Tibial nerve (tissue), 3 donors: Measurements from ENCODE around the gene POPDC3.

Source experiments
- CTCF ChIP-seq, 5 experiments: fragments of 200-600 bp in 3 of 5; fragments of 450-650 bp in 2 of 5; sonication (generic) in 3 of 5; IDR thresholded peaks; one replicate each; pipeline ENCODE4 v1.5.1; 2016 to 2019; ENCODE audit warnings: antibody characterized with exemption in 5 of 5, mild to moderate bottlenecking in 3 of 5, moderate library complexity in 2 of 5
- POLR2A ChIP-seq, 2 donors: fragments of 450-650 bp; IDR thresholded peaks; one replicate each; pipeline ENCODE4 v1.6.1; 2017; ENCODE audit warnings: antibody characterized with exemption in 2 of 2, mild to moderate bottlenecking in 2 of 2, moderate library complexity in 2 of 2

- TF ChIP-seq CTCF (IDR thresholded peaks at IDR 0.05) (no peak), POLR2A (IDR thresholded peaks at IDR 0.05) (no peak)
Measured at GRCh38 chr6:105184921-105185320, 5.1 kb upstream of the POPDC3 start.
